Renal cortex interstitium (tissue), 11 donors: Measurements from ENCODE around the gene BCAS1. TPM values are rescaled to one million over a fixed set of nuclear protein-coding genes. Genes with fewer than 3 reads are reported as not detected.

ENCODE experiments used
- DNase-seq, 11 donors: peaks; one replicate each; pipeline ENCODE4 v3.0.0-alpha.2; 2013; ENCODE audit warnings: low read depth in 9 of 11, low spot score in 4 of 11; ENCODE audit errors: extremely low read depth in 1 of 11
- polyA plus RNA-seq, 3 donors: library from polyadenylated mRNA; unstranded; fragments of 120-200 nt; gene quantifications; one replicate each; pipeline ENCODE4 v1.2.1, GENCODE V29; 2013; ENCODE audit not compliant: insufficient read length in 3 of 3

Gene BCAS1
- polyA plus RNA-seq, 3 donors: 2.3 to 3.5 (median 2.5) TPM

DNA sequence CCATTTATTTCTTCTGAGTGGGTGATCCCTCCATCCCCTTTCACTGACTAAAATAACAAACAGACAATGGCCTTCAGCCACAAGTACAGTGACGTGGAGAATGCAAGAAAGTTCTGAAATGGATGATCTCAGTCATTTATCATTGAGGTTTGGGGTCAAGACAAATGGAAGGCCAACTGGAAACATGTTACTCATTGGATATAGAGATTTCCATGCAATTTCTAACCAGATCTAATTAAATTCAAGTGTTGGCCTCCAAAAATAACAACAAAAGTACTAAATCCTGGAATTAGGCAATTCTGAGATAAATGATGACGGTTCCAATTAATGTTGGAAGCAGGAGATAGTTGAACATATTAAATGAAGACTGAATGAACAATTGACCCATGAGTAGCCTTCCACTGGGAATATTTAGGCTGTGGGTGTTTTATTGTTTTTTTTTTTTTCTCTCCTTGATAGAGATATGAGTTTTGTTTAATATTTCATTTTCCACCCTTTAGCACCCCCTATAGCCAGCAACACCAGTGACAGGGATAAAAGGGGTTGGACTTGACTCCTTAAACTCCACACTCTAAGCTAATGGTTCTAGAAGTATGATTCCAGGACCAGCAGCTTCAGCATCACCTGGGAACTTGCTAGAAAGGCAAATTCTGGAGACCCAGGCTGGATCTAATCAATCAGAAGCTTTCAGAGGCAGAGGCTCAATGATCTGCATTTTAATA, 112.8 kb downstream of the BCAS1 start:
- DNase-seq: peak in 2 of 11 donors; percentile 57 to 65

DNA sequence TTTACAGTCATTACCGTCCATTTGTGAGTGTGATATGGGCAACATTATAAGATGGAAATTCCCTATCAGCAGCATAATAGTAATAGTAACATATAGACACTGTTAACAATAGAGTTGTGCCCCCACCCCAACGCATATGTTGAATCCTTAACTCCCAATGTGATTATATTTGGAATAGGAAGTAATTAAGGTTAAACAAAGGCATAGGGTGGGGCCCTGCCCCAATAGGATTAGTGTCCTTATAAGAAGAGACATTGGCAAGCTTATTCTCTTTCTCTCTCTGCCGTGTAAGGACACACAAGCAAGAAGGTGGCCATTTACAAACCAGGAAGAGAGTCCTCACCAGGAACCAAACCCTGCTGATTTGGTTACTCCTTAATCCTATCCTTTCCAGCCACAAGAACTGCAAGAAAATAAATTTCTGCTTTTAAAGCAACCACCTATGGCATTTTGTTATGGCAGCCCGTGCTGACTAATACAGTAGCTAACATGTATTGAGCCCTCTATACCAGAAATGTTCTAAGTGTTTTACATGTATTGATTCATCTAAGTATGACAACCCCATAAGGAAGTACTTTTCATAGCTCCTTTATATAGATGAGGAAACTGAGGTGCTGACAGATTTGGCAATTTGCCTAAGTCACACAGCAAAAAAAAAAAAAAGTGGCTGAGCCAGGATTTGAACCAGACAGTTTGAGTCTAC, 114.2 kb downstream of the BCAS1 start:
- DNase-seq: no peak

DNA sequence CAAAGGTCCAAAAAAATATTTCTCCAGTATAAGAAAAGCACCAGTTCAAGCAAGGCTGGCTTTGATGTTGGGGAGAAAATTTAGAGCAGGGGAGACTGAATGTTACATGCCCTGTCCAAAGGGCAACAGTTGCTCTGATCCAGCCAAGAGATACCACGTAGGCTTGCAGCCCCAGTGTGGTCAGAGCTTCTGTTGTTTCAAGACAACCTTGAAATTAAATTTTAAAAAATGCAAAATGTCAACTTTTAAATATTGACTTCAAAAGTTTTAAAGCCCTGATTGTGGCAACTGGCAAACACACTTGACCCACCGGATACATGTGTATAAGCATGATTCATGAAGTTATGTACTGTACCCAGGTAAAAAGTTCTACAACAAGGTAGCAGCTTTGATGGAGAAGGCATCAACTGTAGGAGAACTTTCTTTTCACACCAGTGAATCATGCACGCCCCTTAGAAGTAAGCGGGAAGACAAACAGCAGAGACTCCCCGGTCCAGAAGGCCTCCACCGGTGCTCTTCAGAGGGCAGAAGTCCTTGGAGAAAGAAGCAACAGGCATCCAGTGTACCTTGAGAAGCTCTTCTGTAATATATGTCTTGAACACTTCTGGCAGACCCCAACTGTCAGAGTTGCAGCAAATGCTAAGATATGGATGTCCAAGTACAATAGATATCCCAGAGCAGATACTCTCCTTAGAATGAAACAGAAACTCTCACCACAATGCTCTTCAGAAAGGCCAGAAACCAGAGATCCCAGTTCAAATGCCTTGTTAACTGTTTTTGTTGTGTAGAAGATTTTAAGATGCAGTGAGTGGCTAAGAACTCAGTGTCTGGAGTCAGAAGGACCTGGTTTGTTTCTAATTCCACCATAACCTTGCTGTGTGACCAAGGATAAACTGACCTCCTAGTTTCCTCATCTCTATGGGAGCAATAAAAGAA, 115.4 kb downstream of the BCAS1 start:
- no peak for DNase-seq

DNA sequence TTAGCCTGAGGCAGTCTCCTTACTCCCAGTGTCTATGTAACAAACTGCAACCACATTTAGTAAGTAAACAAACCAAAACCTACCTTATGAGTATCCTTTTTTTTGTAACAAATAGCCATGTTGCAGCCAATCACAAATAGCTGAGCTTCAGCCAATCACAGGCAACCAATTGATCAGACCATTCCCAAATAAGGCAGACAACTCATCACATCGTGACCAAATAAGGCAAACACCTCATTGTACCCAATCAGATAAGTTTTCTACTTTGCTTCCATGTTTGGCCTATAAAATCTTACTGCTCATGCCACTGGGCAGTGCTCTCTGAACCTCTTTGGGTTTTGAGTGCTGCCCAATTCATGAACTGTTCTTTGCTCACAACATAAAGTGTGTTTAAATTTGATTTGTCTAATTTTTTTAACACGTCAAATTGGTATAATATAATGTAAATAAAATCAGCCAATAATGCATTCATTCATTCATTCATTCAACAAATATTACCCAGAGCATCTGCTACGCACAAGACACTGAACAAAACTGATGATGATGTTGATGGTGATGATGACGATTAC, 117.8 kb downstream of the BCAS1 start:
- no peak for DNase-seq

DNA sequence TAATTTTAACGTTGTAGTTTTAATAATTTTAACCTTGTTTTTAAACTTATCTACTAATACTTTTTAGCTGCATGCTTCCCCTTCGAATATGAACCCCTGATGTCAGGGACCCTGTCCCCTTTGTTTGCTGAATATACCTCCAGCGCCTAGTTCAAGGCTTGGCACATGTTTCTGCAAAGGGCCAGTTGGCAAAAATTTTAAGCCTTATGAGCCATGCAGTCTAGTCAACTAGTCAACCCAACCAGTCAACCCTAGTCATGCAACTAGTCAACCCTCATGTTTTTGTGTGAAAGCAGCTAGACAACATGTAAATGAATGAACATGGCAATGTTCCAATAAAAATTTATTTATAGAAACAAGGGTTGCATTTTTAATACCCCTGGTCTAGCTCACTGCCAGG, 119.8 kb downstream of the BCAS1 start:
- DNase-seq: no peak

DNA sequence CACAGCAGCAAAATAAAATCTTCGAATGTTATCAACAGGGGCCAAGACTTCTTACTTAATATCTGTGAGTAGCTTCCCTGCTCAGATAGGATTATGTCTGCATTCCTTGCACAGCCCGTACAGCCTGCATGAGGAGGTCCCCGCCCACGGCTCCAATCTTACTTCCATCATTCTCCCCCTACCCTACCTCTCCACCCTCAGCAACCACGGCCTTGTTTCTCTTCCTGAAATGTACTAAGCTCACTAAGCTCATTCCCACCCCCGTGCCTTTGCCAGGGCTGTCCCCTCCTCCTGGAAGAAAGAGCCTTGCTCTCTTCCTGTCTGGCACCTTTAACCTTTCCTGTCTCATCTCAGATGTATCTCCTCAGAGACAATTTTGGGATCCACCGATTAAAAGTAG, 120.4 kb downstream of the BCAS1 start:
- no peak for DNase-seq

DNA sequence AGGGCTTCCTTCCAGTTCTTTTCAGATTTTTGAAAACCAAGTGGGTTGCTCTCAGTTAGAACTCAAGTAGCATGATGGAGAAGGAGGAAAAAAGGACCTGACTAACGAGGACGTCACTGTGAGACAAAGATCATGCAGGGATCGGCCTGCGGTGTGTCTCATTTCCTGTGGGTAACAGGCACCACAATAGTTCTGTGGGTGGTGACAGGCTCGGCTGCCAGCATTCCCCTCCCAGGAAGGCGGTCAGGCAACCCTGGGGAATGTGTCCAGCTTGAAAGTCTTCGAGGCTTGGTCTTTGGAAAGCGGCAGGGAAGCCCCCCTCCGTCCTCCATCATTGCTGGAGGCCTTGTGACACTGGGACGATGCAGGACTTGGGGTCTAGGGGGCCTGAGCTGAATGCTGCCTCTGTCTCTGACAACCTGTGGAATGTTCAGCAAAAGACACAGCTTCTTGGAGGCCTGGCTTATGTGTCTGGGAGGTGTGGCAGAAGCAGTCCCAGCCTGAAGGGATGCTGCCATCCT, 121.0 kb downstream of the BCAS1 start:
- no peak for DNase-seq

DNA sequence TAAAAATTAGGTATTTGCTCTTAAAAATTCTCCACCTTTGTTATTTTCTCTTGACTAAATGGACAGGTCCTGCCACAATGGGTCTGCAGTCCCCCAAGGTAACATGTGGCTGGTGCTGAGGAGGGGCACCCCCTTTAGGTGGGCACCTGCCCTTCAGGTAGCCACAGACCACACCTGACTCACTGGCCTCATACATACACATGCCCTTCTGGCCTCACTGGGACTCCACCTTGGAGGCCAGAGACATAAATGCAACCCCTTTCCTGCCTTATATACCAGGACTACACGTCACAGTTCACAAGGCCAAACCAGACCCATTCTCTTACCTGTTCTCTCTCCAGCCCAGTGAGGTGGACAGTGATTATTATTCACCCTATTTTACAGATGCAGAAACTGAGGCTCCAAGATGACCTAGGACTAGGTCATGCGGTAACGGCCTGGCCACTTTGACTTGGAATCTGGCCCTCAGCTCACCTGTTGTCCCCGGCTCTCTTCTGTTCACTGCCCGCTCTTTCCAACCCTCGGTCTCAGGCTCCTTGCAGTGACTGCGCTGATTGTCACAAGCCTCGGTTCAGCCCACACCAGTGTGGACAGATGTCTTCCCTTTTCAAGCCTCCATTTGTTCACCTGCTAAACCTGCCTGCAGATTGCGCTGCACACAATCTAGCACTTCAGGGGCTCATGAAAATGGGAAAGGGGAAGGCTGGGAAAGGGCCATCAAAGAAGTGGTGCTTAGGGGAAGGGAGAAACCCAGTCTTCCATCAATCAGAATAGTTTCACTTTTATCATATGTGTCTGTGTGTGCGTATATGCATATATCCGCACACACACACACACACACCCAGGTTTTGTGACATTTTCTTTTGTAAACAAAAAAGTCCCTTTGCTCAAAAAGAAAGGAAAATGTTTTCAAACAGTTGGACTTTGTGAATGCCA, 121.7 kb downstream of the BCAS1 start:
- no peak for DNase-seq

DNA sequence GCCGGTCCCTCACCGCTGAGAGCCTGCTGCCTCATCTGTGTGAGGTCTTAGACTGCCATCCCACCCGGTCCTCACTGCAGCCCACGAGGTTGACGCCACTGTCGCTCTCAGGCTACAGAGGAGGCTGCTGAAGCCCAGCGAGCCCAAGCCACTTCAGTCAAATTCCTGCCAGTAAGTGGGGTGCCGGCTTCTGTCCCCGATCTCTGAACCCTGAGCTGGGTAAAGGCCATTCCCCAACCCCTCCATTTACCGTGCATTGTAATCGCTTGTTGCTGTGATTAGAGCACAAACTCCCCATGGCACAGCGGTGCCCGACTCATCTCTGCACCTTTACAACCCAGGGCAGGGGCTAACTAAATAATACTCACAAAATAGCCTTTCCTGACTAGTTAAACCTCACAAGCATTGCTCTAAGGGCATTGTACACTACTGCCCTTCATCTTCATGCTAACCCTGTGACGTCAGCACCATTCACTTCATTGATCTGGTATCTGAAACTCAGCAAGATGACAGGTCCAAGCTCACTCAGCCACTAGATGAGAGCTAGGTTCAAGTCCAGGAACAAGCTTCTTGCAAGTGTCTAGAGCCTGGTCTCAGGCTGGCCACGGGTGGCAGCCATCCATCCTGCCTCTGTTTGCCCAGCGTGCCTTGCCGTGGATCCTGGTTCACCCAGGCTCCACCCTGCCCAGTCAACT, 122.7 kb downstream of the BCAS1 start:
- no peak for DNase-seq

DNA sequence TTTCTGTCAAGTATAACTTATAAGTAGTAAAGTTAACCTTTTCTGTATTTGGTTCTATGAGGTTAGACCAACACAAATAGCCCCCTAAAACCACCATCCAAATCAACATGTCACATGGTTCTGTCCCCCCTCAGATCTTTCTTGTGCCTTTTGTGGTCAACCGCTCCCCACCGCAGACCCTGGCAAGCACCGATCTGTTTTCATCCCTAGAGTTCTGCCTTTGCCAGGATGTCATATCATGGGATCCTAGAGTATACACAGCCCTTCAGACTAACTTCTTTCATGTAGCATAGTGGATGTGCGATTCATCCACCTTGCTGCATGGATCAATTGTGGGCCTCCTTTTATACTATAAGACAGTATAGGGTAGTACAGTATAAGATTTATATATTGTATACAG, 124.3 kb downstream of the BCAS1 start:
- DNase-seq: no peak

DNA sequence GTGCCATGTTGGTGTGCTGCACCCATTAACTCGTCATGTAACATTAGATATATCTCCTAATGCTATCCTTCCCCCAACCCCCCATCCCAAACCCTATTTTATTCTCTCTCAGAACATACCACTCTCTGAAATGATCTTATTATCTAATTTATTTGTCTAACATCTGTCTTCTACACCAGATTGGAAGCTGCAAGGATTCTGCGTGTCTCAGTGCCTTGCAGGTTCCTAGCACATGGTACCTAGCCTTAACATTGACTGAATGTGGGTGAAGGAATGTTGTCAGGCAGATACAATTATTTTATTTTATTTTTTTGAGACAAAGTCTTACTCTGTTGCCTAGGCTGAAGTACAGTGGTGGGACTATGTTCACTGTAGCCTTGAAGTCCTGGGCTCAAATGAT, 124.9 kb downstream of the BCAS1 start:
- DNase-seq: no peak

DNA sequence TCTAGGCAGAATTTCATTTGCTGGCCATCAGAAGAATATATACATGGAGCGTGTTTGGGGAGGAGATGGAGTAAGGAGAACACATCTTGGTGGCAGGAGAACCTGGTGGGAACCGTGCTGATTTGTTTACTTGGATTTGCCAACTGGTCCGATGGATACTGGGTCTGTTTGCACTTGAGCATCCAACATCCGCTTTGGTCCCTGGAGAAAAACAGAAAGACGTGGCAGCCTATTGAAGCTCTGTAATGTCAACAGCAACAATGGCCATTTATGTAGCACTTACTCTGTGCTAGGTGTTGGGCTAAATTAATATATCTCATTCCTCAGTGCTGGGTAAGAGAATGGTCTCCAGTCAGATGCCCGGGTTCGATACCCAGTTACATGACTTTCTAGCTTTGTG, 125.6 kb downstream of the BCAS1 start:
- no peak for DNase-seq

DNA sequence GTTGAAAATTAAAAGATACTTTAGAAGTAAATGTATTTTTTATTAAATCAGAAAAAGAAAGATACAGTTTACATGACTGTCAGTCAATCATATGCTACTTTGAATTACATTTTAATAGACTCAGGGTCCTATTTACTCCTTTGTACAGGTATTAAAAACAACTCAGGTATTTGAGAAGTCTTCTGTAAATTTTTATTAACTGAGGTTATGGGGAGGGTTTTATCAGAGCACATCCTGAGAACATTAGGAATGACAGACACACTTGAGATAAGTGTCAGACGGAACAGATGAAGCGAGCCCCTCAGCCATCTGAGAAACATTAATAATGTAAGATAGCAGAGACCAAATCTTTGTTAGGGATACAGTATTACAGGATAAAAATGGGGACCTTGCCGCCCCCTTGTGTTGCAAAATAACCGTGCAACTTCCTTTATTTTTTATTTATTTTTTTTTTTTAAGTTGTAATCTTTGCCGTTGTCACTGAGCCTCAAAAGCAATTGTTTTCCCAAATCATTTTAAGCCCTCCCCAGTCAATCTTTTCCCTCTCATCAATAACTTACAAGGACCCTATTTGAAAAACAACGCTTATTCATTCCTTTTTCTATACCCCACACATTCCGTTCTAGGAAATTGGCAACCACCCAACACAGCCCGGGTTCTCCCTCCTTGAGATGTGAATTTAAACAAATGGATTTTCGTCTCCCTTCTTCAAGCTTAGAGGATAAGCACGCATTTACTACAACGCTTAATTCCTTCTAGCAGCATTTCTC, 126.7 kb downstream of the BCAS1 start:
- DNase-seq: no peak

DNA sequence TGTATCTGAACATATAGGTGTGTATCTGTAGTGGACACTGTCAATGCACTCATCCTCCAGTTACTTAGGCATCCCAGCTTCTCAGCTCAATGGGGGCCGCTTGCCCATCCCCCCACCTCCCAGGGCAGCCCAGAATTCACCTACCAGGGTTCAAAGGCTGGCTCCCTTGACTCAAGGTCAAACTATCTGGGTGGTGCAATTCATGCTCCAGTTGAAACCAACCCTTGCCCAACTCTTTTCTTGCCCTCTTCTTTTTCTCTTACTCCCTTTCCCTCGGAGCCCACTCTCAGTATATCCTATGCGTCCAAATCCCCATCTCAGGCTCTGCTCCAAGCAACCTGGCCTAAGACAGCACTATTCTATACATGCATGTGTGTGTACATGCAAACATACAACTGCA, 127.4 kb downstream of the BCAS1 start:
- DNase-seq: no peak

DNA sequence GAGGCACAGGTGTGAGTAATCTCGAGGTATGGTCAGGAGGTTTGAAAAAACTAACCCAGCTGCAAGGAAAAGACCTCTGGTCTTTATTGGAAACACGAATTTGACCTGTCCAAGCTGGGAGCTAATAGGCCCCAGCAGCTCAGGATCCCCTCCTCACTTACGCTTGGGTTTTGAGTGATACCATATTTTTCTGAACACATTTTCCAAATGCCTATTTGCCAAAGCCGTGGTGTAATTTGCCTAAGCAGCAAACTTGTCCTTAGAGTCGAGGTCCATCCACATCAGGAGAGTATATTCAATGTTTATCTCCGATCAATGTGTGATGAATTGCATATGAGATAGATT, 128.0 kb downstream of the BCAS1 start:
- no peak for DNase-seq

DNA sequence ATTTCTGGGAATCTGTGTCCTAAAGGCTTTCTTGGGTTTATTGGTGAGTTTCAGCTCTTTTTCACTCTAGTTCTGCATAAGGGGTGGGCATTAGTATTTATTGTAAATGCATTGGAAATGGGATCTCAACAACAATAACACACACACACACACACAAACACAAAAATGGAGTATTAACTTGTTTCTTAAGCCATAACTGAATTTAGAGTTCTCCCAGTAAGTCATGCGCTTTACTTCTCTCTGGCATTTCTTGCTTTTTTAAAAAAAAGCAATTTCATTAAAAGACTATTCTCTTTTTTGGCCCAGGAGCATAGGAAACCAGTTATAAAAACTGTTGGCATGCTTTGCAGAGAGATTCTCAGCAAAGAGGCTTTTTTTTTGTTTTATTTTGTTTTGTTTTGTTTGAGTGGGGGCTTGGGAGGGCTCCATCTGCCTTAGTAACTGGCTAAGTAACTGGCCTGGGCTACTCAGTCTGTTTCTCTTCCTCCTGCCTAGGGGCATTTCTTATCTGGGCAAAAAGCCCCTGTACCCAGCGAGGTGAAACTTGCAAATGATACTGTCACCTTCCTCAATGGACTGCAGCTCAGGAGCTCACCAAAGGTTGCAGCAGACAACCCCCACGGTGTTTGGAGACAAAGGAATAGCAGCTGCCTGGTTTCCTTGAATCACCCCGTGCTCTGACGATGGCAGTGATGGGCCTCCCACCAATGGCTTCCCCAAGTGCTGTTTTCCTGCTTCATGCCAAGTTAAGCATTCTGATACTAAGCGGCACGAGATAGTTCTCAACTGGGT, 128.5 kb downstream of the BCAS1 start:
- no peak for DNase-seq
